Endothelial cell of umbilical vein (primary cell): ENCODE data around the gene MARVELD3. TPM values are rescaled to one million over a fixed set of nuclear protein-coding genes. Genes with fewer than 3 reads are reported as not detected.
"Not testable (repeated sequence)": the region's sequence is repeated elsewhere in the genome, so short reads cannot be mapped to it uniquely, and the experiment has no call there.

Source experiments
- BruUV-seq: library from RNA; stranded (reverse); fragments of 400-500 nt; replicated peaks from 2 replicates; lab custom pipeline; 2021; lab: Mats Ljungman, UMichigan
- CTCF ChIA-PET: fragments of 300-600, 350-600 bp; sonication (Branson Sonifier 250); formaldehyde crosslinking; loops from one replicate; lab custom pipeline; 2021; ENCODE audit warnings: antibody characterized with exemption, inconsistent platforms; lab: Charles Lee
- POLR2A ChIA-PET: fragments of 300-600, 350-600 bp; sonication (Branson Sonifier 250); formaldehyde crosslinking; loops from one replicate; lab custom pipeline; 2021; ENCODE audit warnings: antibody characterized with exemption, inconsistent platforms; lab: Charles Lee
- DNase-seq: peaks from one replicate; pipeline ENCODE4 v3.0.0-alpha.2; 2011; ENCODE audit warnings: low read depth, low spot score
- FAIRE-seq: peaks from 2 replicates; lab custom pipeline; 2011; peaks lifted over from hg19 to GRCh38; lab: Jason Lieb, UNC
- H2AFZ ChIP-seq: 2 replicates; pipeline ENCODE4 v1.6.0; 2012; ENCODE audit warnings: low read depth, low read length, control low read depth, inconsistent platforms
- H3K27ac ChIP-seq: 2 replicates; pipeline ENCODE4 v1.5.1; 2011; ENCODE audit warnings: low read depth, mild to moderate bottlenecking, control low read depth, low read length, moderate library complexity; ENCODE audit not compliant: insufficient read depth
- H3K27me3 ChIP-seq, 2 experiments: 2 replicates each; pipeline versions ENCODE4 v1.6.0 to v1.6.1; 2011; ENCODE audit warnings: low read length in 2 of 2, mixed read lengths in 1 of 2; ENCODE audit not compliant: control insufficient read depth in 2 of 2, insufficient read depth in 2 of 2
- H3K36me3 ChIP-seq, 2 experiments: 2 replicates in 1 of 2; 3 replicates in 1 of 2; pipeline ENCODE4 v1.5.1; 2011; ENCODE audit warnings: low read length in 2 of 2, mild to moderate bottlenecking in 1 of 2, moderate library complexity in 1 of 2; ENCODE audit not compliant: control insufficient read depth in 2 of 2, insufficient read depth in 2 of 2; ENCODE audit errors: extremely low read depth in 1 of 2
- H3K4me1 ChIP-seq: 3 replicates; pipeline ENCODE4 v1.5.1; 2011; ENCODE audit warnings: mild to moderate bottlenecking, low read length; ENCODE audit not compliant: control insufficient read depth, insufficient read depth; ENCODE audit errors: extremely low read depth
- H3K4me2 ChIP-seq: 2 replicates; pipeline ENCODE4 v1.6.1; 2011; ENCODE audit warnings: low read length, control low read depth, mixed read lengths; ENCODE audit not compliant: insufficient read depth
- H3K4me3 ChIP-seq, 3 experiments: fragments of 200-600 bp in 1 of 3; sonication (generic), shearing (Covaris generic) in 1 of 3; replicated peaks in 1 of 3; 2 replicates each; pipeline ENCODE4 v1.5.1; 2011 to 2016; ENCODE audit warnings: control low read depth in 3 of 3, low read length in 3 of 3, mild to moderate bottlenecking in 2 of 3, inconsistent platforms in 1 of 3, low read depth in 1 of 3, moderate library complexity in 1 of 3; ENCODE audit not compliant: insufficient read depth in 1 of 3
- H3K79me2 ChIP-seq: 2 replicates; pipeline ENCODE4 v1.6.0; 2012; ENCODE audit warnings: low read length, inconsistent platforms; ENCODE audit not compliant: control insufficient read depth, insufficient read depth
- H3K9ac ChIP-seq: replicated peaks from 2 replicates; pipeline ENCODE3; 2011; ENCODE audit warnings: low read length, control low read depth; ENCODE audit not compliant: insufficient read depth; ENCODE audit errors: extremely low read depth
- H3K9me1 ChIP-seq: replicated peaks from 3 replicates; pipeline ENCODE4 v1.6.0; 2011; ENCODE audit warnings: mild to moderate bottlenecking, low read length; ENCODE audit not compliant: control insufficient read depth, insufficient read depth; ENCODE audit errors: extremely low read depth
- H3K9me3 ChIP-seq: replicated peaks from 2 replicates; pipeline ENCODE4 v1.5.1; 2012; ENCODE audit warnings: low read length, inconsistent platforms; ENCODE audit not compliant: control insufficient read depth, insufficient read depth
- H4K20me1 ChIP-seq: replicated peaks from 2 replicates; pipeline ENCODE3; 2011; ENCODE audit warnings: mild to moderate bottlenecking, low read length; ENCODE audit not compliant: control insufficient read depth, insufficient read depth; ENCODE audit errors: extremely low read depth
- EZH2 ChIP-seq: IDR thresholded peaks from 2 replicates; pipeline ENCODE4 v1.6.1; 2012; ENCODE audit warnings: borderline replicate concordance, low read depth, mild to moderate bottlenecking, moderate library complexity, low read length, inconsistent platforms; ENCODE audit not compliant: severe bottlenecking
- FOS ChIP-seq: IDR thresholded peaks from 2 replicates; pipeline ENCODE4 v1.6.1; 2011; ENCODE audit warnings: mild to moderate bottlenecking, low read length, moderate library complexity, borderline replicate concordance; ENCODE audit not compliant: insufficient read depth
- GATA2 ChIP-seq: IDR thresholded peaks from 2 replicates; pipeline ENCODE4 v1.7.0; 2011; ENCODE audit warnings: low read depth, mild to moderate bottlenecking, moderate library complexity, mixed read lengths, low read length; ENCODE audit not compliant: insufficient read length, insufficient read depth
- POLR2A ChIP-seq: IDR thresholded peaks from 2 replicates; pipeline ENCODE4 v1.6.1; 2012; ENCODE audit warnings: low read depth, mild to moderate bottlenecking, control low read depth, low read length
- POLR2AphosphoS5 ChIP-seq: IDR thresholded peaks from 2 replicates; pipeline ENCODE4 v1.6.1; 2012; ENCODE audit warnings: low read depth, mild to moderate bottlenecking, control low read depth, low read length, moderate library complexity; ENCODE audit not compliant: insufficient read depth
- dilution Hi-C: fragments of 300-500 bp; cut with MboI; formaldehyde crosslinking; loops from one replicate; pipeline ENCODE4 v1.15.0; 2019; ENCODE audit warnings: low sequenced_read_pairs; ENCODE audit not compliant: extremely low pct_ligation_motif_present
- intact Hi-C: fragments of 100-400 bp; cut with micrococcal nuclease; formaldehyde crosslinking; loops from one replicate; pipeline ENCODE4 v1.10.0; 2022
- polyA plus RNA-seq, 4 experiments: library from polyadenylated mRNA; depleted of rRNA in 3 of 4; stranded (reverse) in 3 of 4; unstranded in 1 of 4; fragments of >200 nt; gene quantifications; 2 replicates each; pipeline versions ENCODE4 v1.2.1 to v1.2.3, GENCODE V29; 2011 to 2012; ENCODE audit warnings: missing spikeins in 1 of 4
- total RNA-seq: library from RNA; stranded (reverse); gene quantifications from 2 replicates; pipeline ENCODE4 v1.2.3, GENCODE V29; 2021

MARVELD3 gene
- total and polyA plus RNA-seq, 2 donors (not counting 3 experiments of a cell fraction or from before 2014, with no cell fraction given), result not detected

GRCh38 chr16:71589334-71589733 is 36.6 kb upstream of the MARVELD3 start:
- H3K9me3 ChIP-seq, H3K79me2 ChIP-seq, H3K4me2 ChIP-seq, H3K9ac ChIP-seq, POLR2A ChIA-PET, BruUV-seq, H3K36me3 ChIP-seq, FAIRE-seq, dilution Hi-C loops, H3K27ac ChIP-seq, H2AFZ ChIP-seq, H3K4me3 ChIP-seq, DNase-seq, H3K9me1 ChIP-seq, H3K27me3 ChIP-seq, H3K4me1 ChIP-seq, CTCF ChIA-PET, H4K20me1 ChIP-seq, intact Hi-C loops: not testable (repeated sequence)

GRCh38 chr16:71590071-71590470 is 35.9 kb upstream of the MARVELD3 start:
- BruUV-seq, H4K20me1 ChIP-seq, H3K9me1 ChIP-seq, H3K4me3 ChIP-seq, H3K27ac ChIP-seq, H3K36me3 ChIP-seq, H2AFZ ChIP-seq, H3K27me3 ChIP-seq, FAIRE-seq, H3K4me2 ChIP-seq, H3K9me3 ChIP-seq, DNase-seq, POLR2A ChIA-PET, H3K79me2 ChIP-seq, H3K9ac ChIP-seq, dilution Hi-C loops, H3K4me1 ChIP-seq, intact Hi-C loops, CTCF ChIA-PET: not testable (repeated sequence)

- FAIRE-seq, result no peak
Observed at GRCh38 chr16:71590584-71590983, 35.4 kb upstream of the MARVELD3 start.

More at GRCh38 chr16:71590584-71590983, 35.4 kb upstream of the MARVELD3 start:
- H3K36me3 ChIP-seq, result no peaks in the 10 kb centered on the region
- DNase-seq, result no peak
- no peak overlapping the region for H3K9ac ChIP-seq
- CTCF ChIA-PET, result no interaction called here
- H4K20me1 ChIP-seq, result no peaks in the 10 kb centered on the region
- H3K79me2 ChIP-seq, result no peaks in the 10 kb centered on the region
- POLR2A ChIA-PET, result no interaction called here
- TF ChIP-seq EZH2, result no peak
- TF ChIP-seq GATA2, result no peak
- no peak for TF ChIP-seq POLR2AphosphoS5
- no peak for TF ChIP-seq FOS
- TF ChIP-seq POLR2A, result no peak
- BruUV-seq, result no TSS peak
- no peaks in the 10 kb centered on the region for H3K4me1 ChIP-seq
- intact Hi-C loops (no loop called here), dilution Hi-C loops (no loop called here)
- H3K4me3 ChIP-seq, result no peak overlapping the region
- no peaks in the 10 kb centered on the region for H3K9me3 ChIP-seq
- no peak overlapping the region for H2AFZ ChIP-seq
- no peaks in the 10 kb centered on the region for H3K27me3 ChIP-seq
- no peak overlapping the region for H3K4me2 ChIP-seq
- no peaks in the 10 kb centered on the region for H3K9me1 ChIP-seq
- H3K27ac ChIP-seq, result no peak overlapping the region
